Measurements from ENCODE around the gene DOCK8.

DOCK8 gene

GRCh38 chr9:469672-470551, 255.2 kb downstream of the DOCK8 start:
- DNase-seq, result peak; percentile 56 to 95 (median 85)
- intact Hi-C loops (cut with DNase I), result no loop called here

GRCh38 chr9:470552-471194, 256.0 kb downstream of the DOCK8 start:
- intact Hi-C loops (cut with DNase I), result no loop called here
- peak in 38 of 42 donors; percentile 10 to 67 (median 34) for DNase-seq

GRCh38 chr9:471320-471719, 256.7 kb downstream of the DOCK8 start:
- DNase-seq, result no peak
- intact Hi-C loops (cut with DNase I), result no loop called here

- intact Hi-C loops (cut with DNase I), result no loop called here
- no peak for DNase-seq
Measured at GRCh38 chr9:472479-473075, 257.9 kb downstream of the DOCK8 start.

- no peak for DNase-seq
- intact Hi-C loops (cut with DNase I), result no loop called here
Measured at GRCh38 chr9:477193-477592, 262.5 kb downstream of the DOCK8 start.

GRCh38 chr9:479304-479970, 264.8 kb downstream of the DOCK8 start:
- no peak for DNase-seq
- intact Hi-C loops (cut with DNase I), result no loop called here

- intact Hi-C loops (cut with DNase I), result no loop called here
- no peak for DNase-seq
Measured at GRCh38 chr9:479971-480350, 265.3 kb downstream of the DOCK8 start.

GRCh38 chr9:482739-483138, 268.1 kb downstream of the DOCK8 start:
- no peak for DNase-seq
- intact Hi-C loops (cut with DNase I), result no loop called here

- DNase-seq, result no peak
- intact Hi-C loops (cut with DNase I), result no loop called here
Measured at GRCh38 chr9:486156-486555, 271.5 kb downstream of the DOCK8 start.

GRCh38 chr9:487429-487828, 272.8 kb downstream of the DOCK8 start:
- DNase-seq, result no peak
- intact Hi-C loops (cut with DNase I), result no loop called here

- intact Hi-C loops (cut with DNase I), result no loop called here
- DNase-seq, result no peak
Measured at GRCh38 chr9:488448-488847, 273.8 kb downstream of the DOCK8 start.

GRCh38 chr9:489198-490197, 274.8 kb downstream of the DOCK8 start:
- intact Hi-C loops (cut with DNase I), result no loop called here
- no peak for DNase-seq

- DNase-seq, result no peak
- intact Hi-C loops (cut with DNase I), result no loop called here
Measured at GRCh38 chr9:494764-495163, 280.1 kb downstream of the DOCK8 start.

GRCh38 chr9:495739-496138, 281.1 kb downstream of the DOCK8 start:
- DNase-seq, result no peak
- intact Hi-C loops (cut with DNase I), result no loop called here

GRCh38 chr9:503326-503725, 288.7 kb downstream of the DOCK8 start:
- DNase-seq, result no peak
- intact Hi-C loops (cut with DNase I), result no loop called here

- intact Hi-C loops (cut with DNase I), result no loop called here
- DNase-seq, result peak; percentile 29 to 90 (median 77)
Measured at GRCh38 chr9:503881-504852, 289.5 kb downstream of the DOCK8 start, which contains the start of gene KANK1. Gene KANK1, plus strand, starts transcription at chr9:504695.

Data from head of caudate nucleus (tissue), 42 donors.